ENCODE results near the gene CABP7.
A peak's percentile ranks its signal among the peaks of the same experiment; 100 is the strongest.
"Not testable (repeated sequence)": the region's sequence is repeated elsewhere in the genome, so short reads cannot be mapped to it uniquely, and the experiment has no call there.

Gene CABP7

GRCh38 chr22:29750029-29750428 lies 30.2 kb downstream of the CABP7 start:
- no peak for DNase-seq

GRCh38 chr22:29750559-29751538 lies 31.0 kb downstream of the CABP7 start:
- DNase-seq: peak; percentile 20

GRCh38 chr22:29751669-29752068 lies 31.9 kb downstream of the CABP7 start:
- DNase-seq: no peak

- no peak for DNase-seq
These were observed 34.2 kb downstream of the CABP7 start for GRCh38 chr22:29753808-29754657.

GRCh38 chr22:29754658-29755395 lies 35.0 kb downstream of the CABP7 start:
- DNase-seq: not testable (repeated sequence)

GRCh38 chr22:29755889-29756288 lies 36.1 kb downstream of the CABP7 start:
- peak; percentile 94 for DNase-seq

- peak; percentile 93 for DNase-seq
These were observed 36.5 kb downstream of the CABP7 start for GRCh38 chr22:29756341-29756740.

- no peak for DNase-seq
These were observed 37.3 kb downstream of the CABP7 start for GRCh38 chr22:29757096-29757495.

GRCh38 chr22:29758068-29758622 lies 38.3 kb downstream of the CABP7 start:
- peak; percentile 17 for DNase-seq

- no peak for DNase-seq
These were observed 39.2 kb downstream of the CABP7 start for GRCh38 chr22:29758959-29759358.

GRCh38 chr22:29762263-29762662 lies 42.5 kb downstream of the CABP7 start:
- peak; percentile 95 for DNase-seq

GRCh38 chr22:29765905-29766631 lies 46.3 kb downstream of the CABP7 start:
- DNase-seq: peak; percentile 65

- DNase-seq: peak; percentile 99
These were observed 46.9 kb downstream of the CABP7 start, which contains the start of gene ZMAT5 for GRCh38 chr22:29766632-29767170. Gene ZMAT5, minus strand, starts transcription at chr22:29767007. Its CDS starts 18,463 bp downstream, at chr22:29748544.

GRCh38 chr22:29767171-29768051 lies 47.6 kb downstream of the CABP7 start, which contains the start of gene UQCR10:
Gene UQCR10, plus strand, starts transcription at chr22:29767369. Its CDS starts 30 bp downstream, at chr22:29767399.
- peak; percentile 96 for DNase-seq

GRCh38 chr22:29768052-29768693 lies 48.4 kb downstream of the CABP7 start:
- DNase-seq: no peak

- DNase-seq: no peak
These were observed 50.0 kb downstream of the CABP7 start for GRCh38 chr22:29769723-29770321.

GRCh38 chr22:29772170-29772641 lies 52.4 kb downstream of the CABP7 start:
- peak; percentile 56 for DNase-seq

GRCh38 chr22:29773233-29773632 lies 53.4 kb downstream of the CABP7 start:
- no peak for DNase-seq

GRCh38 chr22:29780220-29780619 lies 60.4 kb downstream of the CABP7 start:
- DNase-seq: no peak

All from NCI-H69 (cell line).